ENCODE results near the gene DIS3L2.

The DIS3L2 gene

GRCh38 chr2:232249096-232249495 lies 287.6 kb downstream of the DIS3L2 start:
- no peak for DNase-seq (ENCODE audit: extremely low read depth in 1 of 2, low read depth in 1 of 2)

GRCh38 chr2:232250246-232251175 lies 289.0 kb downstream of the DIS3L2 start:
- no peak for DNase-seq (ENCODE audit: extremely low read depth in 1 of 2, low read depth in 1 of 2)

- no peak for DNase-seq (ENCODE audit: extremely low read depth in 1 of 2, low read depth in 1 of 2)
Measured at GRCh38 chr2:232255033-232255432, 293.5 kb downstream of the DIS3L2 start.

- no peak for DNase-seq (ENCODE audit: extremely low read depth in 1 of 2, low read depth in 1 of 2)
Measured at GRCh38 chr2:232260075-232260474, 298.6 kb downstream of the DIS3L2 start.

GRCh38 chr2:232261776-232262175 lies 300.3 kb downstream of the DIS3L2 start:
- DNase-seq (ENCODE audit: extremely low read depth in 1 of 2, low read depth in 1 of 2): no peak

GRCh38 chr2:232263295-232263694 lies 301.8 kb downstream of the DIS3L2 start:
- DNase-seq (ENCODE audit: extremely low read depth in 1 of 2, low read depth in 1 of 2): no peak

- DNase-seq (ENCODE audit: extremely low read depth in 1 of 2, low read depth in 1 of 2): no peak
Measured at GRCh38 chr2:232264081-232264480, 302.6 kb downstream of the DIS3L2 start.

GRCh38 chr2:232265329-232265728 lies 303.8 kb downstream of the DIS3L2 start:
- DNase-seq (ENCODE audit: extremely low read depth in 1 of 2, low read depth in 1 of 2): no peak

- no peak for DNase-seq (ENCODE audit: extremely low read depth in 1 of 2, low read depth in 1 of 2)
Measured at GRCh38 chr2:232268636-232269165, 307.2 kb downstream of the DIS3L2 start.

GRCh38 chr2:232269867-232270266 lies 308.4 kb downstream of the DIS3L2 start:
- DNase-seq (ENCODE audit: extremely low read depth in 1 of 2, low read depth in 1 of 2): no peak

GRCh38 chr2:232273903-232274643 lies 312.6 kb downstream of the DIS3L2 start:
- DNase-seq (ENCODE audit: extremely low read depth in 1 of 2, low read depth in 1 of 2): no peak

- no peak for DNase-seq (ENCODE audit: extremely low read depth in 1 of 2, low read depth in 1 of 2)
Measured at GRCh38 chr2:232275670-232276069, 314.2 kb downstream of the DIS3L2 start.

- DNase-seq (ENCODE audit: extremely low read depth in 1 of 2, low read depth in 1 of 2): no peak
Measured at GRCh38 chr2:232276084-232276732, 314.7 kb downstream of the DIS3L2 start.

- DNase-seq (ENCODE audit: extremely low read depth in 1 of 2, low read depth in 1 of 2): no peak
Measured at GRCh38 chr2:232276733-232277313, 315.3 kb downstream of the DIS3L2 start.

- DNase-seq (ENCODE audit: extremely low read depth in 1 of 2, low read depth in 1 of 2): no peak
Measured at GRCh38 chr2:232278534-232278933, 317.0 kb downstream of the DIS3L2 start.

- DNase-seq (ENCODE audit: extremely low read depth in 1 of 2, low read depth in 1 of 2): no peak
Measured at GRCh38 chr2:232280341-232280740, 318.8 kb downstream of the DIS3L2 start.

- DNase-seq (ENCODE audit: extremely low read depth in 1 of 2, low read depth in 1 of 2): no peak
Measured at GRCh38 chr2:232281858-232282507, 320.5 kb downstream of the DIS3L2 start.

- no peak for DNase-seq (ENCODE audit: extremely low read depth in 1 of 2, low read depth in 1 of 2)
Measured at GRCh38 chr2:232282508-232283055, 321.1 kb downstream of the DIS3L2 start.

GRCh38 chr2:232286001-232286868 lies 324.7 kb downstream of the DIS3L2 start:
- DNase-seq (ENCODE audit: extremely low read depth in 1 of 2, low read depth in 1 of 2): no peak
